GM23338 (cell line): ENCODE data around the gene SLC38A10.

Experiments
- CREB1 ChIP-seq: fragments of 250-450 bp; sonication (Bioruptor Pico); IDR thresholded peaks from 2 replicates; pipeline ENCODE4 v1.5.0; 2020; ENCODE audit warnings: low read depth, mild to moderate bottlenecking, moderate library complexity
- CTCF ChIP-seq, 2 experiments: fragments of 200-600 bp in 1 of 2; sonication (generic) in 1 of 2; conservative IDR thresholded peaks; 2 replicates each; pipeline versions ENCODE4 v1.5.1 to v1.6.1; 2016 to 2017; ENCODE audit warnings: antibody characterized with exemption in 2 of 2, low read depth in 2 of 2, mild to moderate bottlenecking in 2 of 2, moderate library complexity in 1 of 2
- EZH2 ChIP-seq: fragments of 200-600 bp; sonication (generic); IDR thresholded peaks from one replicate; pipeline ENCODE4 v1.8.0; 2017; ENCODE audit warnings: antibody characterized with exemption, mild to moderate bottlenecking, low read depth; ENCODE audit not compliant: unreplicated experiment
- EZH2phosphoT487 ChIP-seq: fragments of 200-600 bp; sonication (generic); IDR thresholded peaks from one replicate; pipeline ENCODE4 v1.8.1; 2018; ENCODE audit warnings: antibody characterized with exemption; ENCODE audit not compliant: unreplicated experiment
- JUNB ChIP-seq: IDR thresholded peaks from one replicate; pipeline ENCODE4 v1.6.1; 2016; ENCODE audit warnings: antibody characterized with exemption; ENCODE audit not compliant: unreplicated experiment
- POLR2AphosphoS5 ChIP-seq: IDR thresholded peaks from 2 replicates; pipeline ENCODE4 v1.6.1; 2016; ENCODE audit warnings: antibody characterized with exemption, low read depth
- REST ChIP-seq: IDR thresholded peaks from one replicate; pipeline ENCODE4 v1.6.1; 2018; ENCODE audit warnings: antibody characterized with exemption; ENCODE audit not compliant: unreplicated experiment
- ZNF331 ChIP-seq: fragments of 250-450 bp; sonication (Bioruptor Pico); IDR thresholded peaks from 2 replicates; pipeline ENCODE4 v1.5.0; 2020; ENCODE audit warnings: low read depth, mild to moderate bottlenecking, moderate library complexity

GRCh38 chr17:81336296-81336929 is 41.3 kb upstream of the SLC38A10 start:
- TF ChIP-seq CTCF (conservative IDR thresholded peaks at IDR 0.05; ENCODE audit: low read depth in 2 of 2) (no peak), EZH2 (no peak), JUNB (no peak), POLR2AphosphoS5 (no peak), ZNF331 (no peak), CREB1 (CRISPR knock-in tag) (no peak), EZH2phosphoT487 (no peak), REST (no peak)
